K562 (cell line): ENCODE results near the gene TPM4. TPM values are rescaled to one million over a fixed set of nuclear protein-coding genes. Genes with fewer than 3 reads are reported as not detected.

Experiments used
- ARNT ChIP-seq, 2 experiments: fragments of 450-650 bp; IDR thresholded peaks; 2 replicates each; pipeline ENCODE4 v1.6.1; 2016; ENCODE audit warnings: mild to moderate bottlenecking in 1 of 2
- ATF7 ChIP-seq: fragments of 450-650 bp; IDR thresholded peaks from 2 replicates; pipeline ENCODE4 v1.7.1; 2014; ENCODE audit warnings: mild to moderate bottlenecking, moderate library complexity
- CAMTA2 ChIP-seq: fragments of 250-450 bp; sonication (Bioruptor Pico); conservative IDR thresholded peaks from 2 replicates; pipeline ENCODE4 v1.5.1; 2022
- ESRRA ChIP-seq: fragments of 450-650 bp; IDR thresholded peaks from 2 replicates; pipeline ENCODE4 v1.6.1; 2014; ENCODE audit warnings: low read depth, mild to moderate bottlenecking, moderate library complexity, borderline replicate concordance
- FOXP1 ChIP-seq: sonication (generic); formaldehyde crosslinking; IDR thresholded peaks from 2 replicates; pipeline ENCODE4 v1.8.0; 2022; ENCODE audit warnings: mild to moderate bottlenecking, missing genetic modification reagents
- HMBOX1 ChIP-seq: sonication (generic); IDR thresholded peaks from 2 replicates; pipeline ENCODE4 v1.6.1; 2016
- NR0B1 ChIP-seq: fragments of 450-650 bp; IDR thresholded peaks from one replicate; pipeline ENCODE4 v1.6.1; 2018; ENCODE audit warnings: mild to moderate bottlenecking, moderate library complexity; ENCODE audit not compliant: partially characterized antibody
- SRSF1 ChIP-seq: fragments of 200-400 bp; formaldehyde crosslinking; IDR thresholded peaks from 2 replicates; pipeline ENCODE4 v1.6.1; 2017; ENCODE audit warnings: mild to moderate bottlenecking, low read depth, low read length, moderate library complexity
- TFAP4 ChIP-seq: sonication (generic); formaldehyde crosslinking; IDR thresholded peaks from 2 replicates; pipeline ENCODE4 v1.8.0; 2022; ENCODE audit warnings: missing genetic modification reagents, mild to moderate bottlenecking, moderate library complexity, borderline replicate concordance
- YY1 ChIP-seq, 3 experiments: IDR thresholded peaks; 2 replicates each; pipeline ENCODE4 v1.6.1; 2011; ENCODE audit warnings: low read length in 2 of 3, mild to moderate bottlenecking in 2 of 3, moderate library complexity in 2 of 3, borderline replicate concordance in 1 of 3, control low read depth in 1 of 3, low read depth in 1 of 3; ENCODE audit not compliant: insufficient read depth in 3 of 3, insufficient replicate concordance in 2 of 3, control insufficient read depth in 1 of 3, insufficient read length in 1 of 3; ENCODE audit errors: extremely low read depth in 1 of 3
- ZBTB7A ChIP-seq: IDR thresholded peaks from 2 replicates; pipeline ENCODE4 v1.6.1; 2011; ENCODE audit warnings: low read depth, mild to moderate bottlenecking, low read length, moderate library complexity, borderline replicate concordance; ENCODE audit not compliant: control insufficient read depth
- ZMIZ1 ChIP-seq, 2 experiments: fragments of 150-350 bp in 1 of 2; IDR thresholded peaks; 2 replicates each; pipeline ENCODE4 v1.6.1; 2012 to 2016; ENCODE audit warnings: low read depth in 2 of 2, low read length in 2 of 2, mild to moderate bottlenecking in 1 of 2, moderate library complexity in 1 of 2
- ZNF444 ChIP-seq: fragments of 250-450 bp; sonication (Bioruptor Pico); IDR thresholded peaks from 2 replicates; pipeline ENCODE4 v1.4.0; 2020; ENCODE audit warnings: mild to moderate bottlenecking, moderate library complexity
- ZNF584 ChIP-seq: fragments of 200-800 bp; sonication (Bioruptor generic); IDR thresholded peaks from 2 replicates; pipeline ENCODE4 v1.6.1; 2016; ENCODE audit warnings: low read depth, mild to moderate bottlenecking, missing genetic modification characterization, missing compliant biosample characterization
- ZNF785 ChIP-seq: fragments of 250-450 bp; sonication (Bioruptor Pico); IDR thresholded peaks from 2 replicates; pipeline ENCODE4 v1.4.0; 2020; ENCODE audit warnings: mild to moderate bottlenecking
- ZNF79 ChIP-seq: fragments of 250-450 bp; sonication (Bioruptor Pico); IDR thresholded peaks from 2 replicates; pipeline ENCODE4 v1.4.0; 2020; ENCODE audit warnings: low read depth, mild to moderate bottlenecking, moderate library complexity
- ZZZ3 ChIP-seq: fragments of 450-650 bp; IDR thresholded peaks from 2 replicates; pipeline ENCODE4 v1.6.1; 2016; ENCODE audit warnings: antibody characterized with exemption, mild to moderate bottlenecking, moderate library complexity
- polyA plus RNA-seq, 8 experiments: library from polyadenylated mRNA; depleted of rRNA in 4 of 8; stranded (reverse) in 5 of 8; unstranded in 3 of 8; fragments of >200 nt; fragmentation: Nextera tagmentation in 2 of 8; fragmentation: Illumina TruSeq in 1 of 8; extraction: Ambion mirVana in 2 of 8; extraction: Trizol in 1 of 8; gene quantifications; 2 replicates each; pipeline versions ENCODE4 v1.2.1 to v1.2.3, GENCODE V29; 2011 to 2014; ENCODE audit warnings: inconsistent platforms in 1 of 8, missing spikeins in 1 of 8
- total RNA-seq, 7 experiments: library from RNA; depleted of rRNA in 6 of 7; stranded (reverse); fragments of >200 nt in 6 of 7; fragmentation: Illumina TruSeq in 2 of 7; extraction: Trizol in 2 of 7; gene quantifications; 2 replicates each; pipeline versions ENCODE4 v1.2.1 to v1.2.3, GENCODE V29; 2011 to 2021; ENCODE audit warnings: low replicate concordance in 1 of 7
- TF ChIP-seq, protein P1 (sequence below): sonication (generic); formaldehyde crosslinking; IDR thresholded peaks from 2 replicates; pipeline ENCODE4 v1.8.0; 2022; ENCODE audit warnings: mild to moderate bottlenecking, low read depth, missing genetic modification reagents

TPM4 gene
- total and polyA plus RNA-seq, 9 of the 15 experiments (the other 6 are each of a cell fraction or from before 2014, with no cell fraction given): 28.1 to 111 (median 77.4) TPM

DNA sequence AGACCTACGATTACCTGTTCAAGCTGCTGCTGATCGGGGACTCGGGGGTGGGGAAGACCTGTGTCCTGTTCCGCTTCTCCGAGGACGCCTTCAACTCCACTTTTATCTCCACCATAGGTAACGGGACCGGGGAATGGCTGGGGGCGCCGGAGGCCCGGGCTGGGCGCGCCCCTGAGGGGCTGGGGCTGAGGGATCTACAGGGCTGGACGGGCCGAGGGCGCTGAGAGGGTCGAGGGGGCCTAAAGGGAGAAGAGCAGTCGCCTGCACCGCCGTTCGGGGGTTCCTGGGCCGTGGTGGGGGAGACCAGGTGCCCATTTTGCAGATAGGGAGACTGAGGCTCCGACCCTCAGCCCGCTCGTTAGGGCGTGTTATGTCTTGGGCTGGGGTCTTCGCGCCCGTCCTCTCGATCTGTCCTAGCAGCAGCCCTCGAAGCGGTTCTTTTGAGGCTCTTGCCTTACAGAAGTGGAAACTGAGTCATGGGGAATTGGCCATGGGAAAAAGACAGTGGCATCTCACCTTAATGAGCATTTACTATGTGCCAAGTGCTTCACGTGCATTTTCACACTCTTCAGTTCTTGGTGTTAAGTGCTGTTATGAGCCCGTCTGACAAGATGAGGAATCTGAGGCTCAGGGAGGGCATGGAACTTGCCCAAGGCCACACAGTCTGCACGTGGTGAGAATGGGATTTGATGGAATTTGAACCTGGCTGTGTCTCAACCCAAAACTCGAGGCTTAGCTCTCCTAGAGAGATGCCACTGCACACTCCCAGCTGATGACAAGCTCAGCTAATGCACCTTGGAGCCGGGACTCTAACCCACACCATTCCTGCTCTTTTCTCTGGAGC lies 35.8 kb downstream of the TPM4 start (continued):
- TF ChIP-seq ZNF79 (no peak), FOXP1 (no peak), ARNT (IDR thresholded peaks at IDR 0.05) (no peak), ZNF444 (CRISPR knock-in tag) (no peak), ZBTB7A (peak; percentile 29; the same call in 1 of the 2 replicates), ZZZ3 (no peak), ZNF785 (CRISPR knock-in tag) (no peak), TFAP4 (CRISPR knock-in tag) (no peak), ESRRA (no peak; the same call in 1 of the 2 replicates), ZMIZ1 (IDR thresholded peaks at IDR 0.05; ENCODE audit: low read depth in 2 of 2, low read length in 2 of 2) (no peak), NR0B1 (no peak), YY1 (IDR thresholded peaks at IDR 0.05; ENCODE audit: borderline replicate concordance in 1 of 3, control insufficient read depth in 1 of 3, extremely low read depth in 1 of 3, insufficient read depth in 3 of 3, insufficient read length in 1 of 3, insufficient replicate concordance in 2 of 3, low read depth in 1 of 3, low read length in 2 of 3) (peak in 1 of 3 experiments; percentile 40), CAMTA2 (peak; percentile 47; the same call in 1 of the 2 replicates), ZNF584 (CRISPR knock-in tag) (no peak), HMBOX1 (no peak), SRSF1 (no peak), ATF7 (peak; percentile 10; the same call in 1 of the 2 replicates)
- TF ChIP-seq, protein P1, sequence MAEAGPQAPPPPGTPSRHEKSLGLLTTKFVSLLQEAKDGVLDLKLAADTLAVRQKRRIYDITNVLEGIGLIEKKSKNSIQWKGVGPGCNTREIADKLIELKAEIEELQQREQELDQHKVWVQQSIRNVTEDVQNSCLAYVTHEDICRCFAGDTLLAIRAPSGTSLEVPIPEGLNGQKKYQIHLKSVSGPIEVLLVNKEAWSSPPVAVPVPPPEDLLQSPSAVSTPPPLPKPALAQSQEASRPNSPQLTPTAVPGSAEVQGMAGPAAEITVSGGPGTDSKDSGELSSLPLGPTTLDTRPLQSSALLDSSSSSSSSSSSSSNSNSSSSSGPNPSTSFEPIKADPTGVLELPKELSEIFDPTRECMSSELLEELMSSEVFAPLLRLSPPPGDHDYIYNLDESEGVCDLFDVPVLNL (CRISPR knock-in tag): no peak
